GM12892 (cell line): ENCODE data around the gene FHOD1.

Source experiments
- POLR2A ChIP-seq: IDR thresholded peaks from 2 replicates; pipeline ENCODE4 v1.6.1; 2011; ENCODE audit warnings: low read depth, low read length, control low read depth
- POLR2AphosphoS5 ChIP-seq: IDR thresholded peaks from 2 replicates; pipeline ENCODE4 v1.6.1; 2011; ENCODE audit warnings: low read depth, low read length, control low read depth

DNA sequence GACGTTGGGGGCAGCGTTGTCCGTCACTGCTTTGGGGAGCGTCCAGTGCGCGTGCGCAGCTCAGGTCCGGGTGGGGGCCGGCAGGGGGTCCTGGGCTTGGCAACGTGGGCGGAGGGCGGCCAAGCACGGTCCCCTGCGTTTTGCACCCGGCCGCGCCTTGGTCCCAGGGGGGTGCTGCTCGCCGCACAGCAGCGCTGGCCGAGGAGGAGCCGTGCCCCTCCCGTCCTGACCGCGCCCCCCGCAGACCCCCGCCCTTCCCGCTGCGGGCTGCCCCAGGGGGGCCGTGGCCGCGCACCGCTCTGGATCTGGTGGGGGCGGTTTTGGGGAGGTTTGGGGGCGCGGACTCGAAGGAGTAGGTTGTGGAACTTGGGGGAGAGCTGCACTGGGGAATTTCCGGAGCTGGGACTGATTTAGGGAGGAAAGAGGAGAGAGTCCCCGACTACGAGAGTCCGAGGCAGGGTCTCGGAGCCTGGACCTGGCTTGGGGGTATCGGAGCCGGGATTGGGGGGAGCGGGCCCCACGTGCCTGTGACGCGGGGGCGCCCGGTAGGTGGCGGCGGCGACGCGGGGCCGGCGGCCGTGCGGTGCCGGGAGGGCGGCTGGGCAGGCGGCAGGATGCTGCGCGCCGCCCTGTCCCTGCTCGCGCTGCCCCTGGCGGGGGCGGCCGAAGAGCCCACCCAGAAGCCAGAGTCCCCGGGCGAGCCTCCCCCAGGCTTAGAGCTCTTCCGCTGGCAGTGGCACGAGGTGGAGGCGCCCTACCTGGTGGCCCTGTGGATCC lies 1.3 kb upstream of the FHOD1 start, which contains the start of gene SLC9A5:
- peak; percentile 52 for TF ChIP-seq POLR2A
- TF ChIP-seq POLR2AphosphoS5: no peak
